Raji (cell line): Measurements from ENCODE around the gene KCNQ1.

Experiments
- POLR2A ChIP-seq: IDR thresholded peaks from 2 replicates; pipeline ENCODE4 v1.6.1; 2011; ENCODE audit warnings: low read depth, low read length, control low read depth; ENCODE audit not compliant: insufficient read depth

The KCNQ1 gene

GRCh38 chr11:2531277-2531986 is 86.6 kb downstream of the KCNQ1 start:
- no peak for TF ChIP-seq POLR2A

GRCh38 chr11:2531987-2532703 is 87.3 kb downstream of the KCNQ1 start:
- no peak for TF ChIP-seq POLR2A

DNA sequence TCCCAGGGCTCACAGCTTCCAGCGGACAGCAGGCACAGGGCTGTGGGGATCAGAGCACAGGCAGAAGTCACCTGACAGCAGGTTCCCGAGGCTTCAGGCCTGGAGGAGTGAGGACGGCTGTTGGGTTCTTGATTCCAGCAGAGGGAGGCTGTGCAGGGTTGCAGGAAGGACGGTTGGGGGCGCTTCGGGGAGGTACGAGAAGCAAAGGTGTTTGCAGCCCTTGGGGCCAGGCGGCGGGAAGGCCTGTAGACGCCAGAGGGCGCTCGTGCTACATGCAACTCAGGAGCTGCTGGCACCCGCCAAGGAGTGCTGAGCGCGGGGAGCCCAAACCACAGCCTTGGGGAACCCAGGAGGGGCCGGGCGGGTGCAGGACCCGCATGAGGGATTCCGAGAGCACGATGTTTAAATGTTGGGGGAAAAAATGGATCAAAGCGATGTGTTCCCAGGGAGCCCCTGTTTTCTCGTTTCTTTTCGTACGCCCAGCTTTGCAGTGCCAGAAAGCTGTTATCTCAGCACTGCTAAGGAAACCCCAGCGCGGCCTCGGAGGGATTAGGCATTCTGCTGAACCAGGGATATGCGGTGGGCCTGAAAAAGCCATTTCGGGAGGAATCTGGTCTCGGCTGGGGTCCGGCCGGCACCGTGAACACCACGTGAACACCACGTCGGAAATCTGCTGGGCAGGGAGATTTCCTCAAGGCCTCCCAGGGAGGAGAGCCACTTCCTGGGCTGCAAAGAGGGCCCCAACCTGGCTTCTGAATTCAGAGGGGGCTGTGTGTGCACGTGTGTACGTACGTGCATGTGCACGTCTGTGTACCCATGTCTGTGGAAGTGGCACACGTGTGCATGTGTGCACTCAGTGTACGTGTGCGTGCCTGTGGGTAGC is 88.1 kb downstream of the KCNQ1 start:
- TF ChIP-seq POLR2A, result no peak

- TF ChIP-seq POLR2A, result no peak
Observed at GRCh38 chr11:2533587-2534133, 88.9 kb downstream of the KCNQ1 start.

- TF ChIP-seq POLR2A, result no peak
Observed at GRCh38 chr11:2534134-2534956, 89.5 kb downstream of the KCNQ1 start.

DNA sequence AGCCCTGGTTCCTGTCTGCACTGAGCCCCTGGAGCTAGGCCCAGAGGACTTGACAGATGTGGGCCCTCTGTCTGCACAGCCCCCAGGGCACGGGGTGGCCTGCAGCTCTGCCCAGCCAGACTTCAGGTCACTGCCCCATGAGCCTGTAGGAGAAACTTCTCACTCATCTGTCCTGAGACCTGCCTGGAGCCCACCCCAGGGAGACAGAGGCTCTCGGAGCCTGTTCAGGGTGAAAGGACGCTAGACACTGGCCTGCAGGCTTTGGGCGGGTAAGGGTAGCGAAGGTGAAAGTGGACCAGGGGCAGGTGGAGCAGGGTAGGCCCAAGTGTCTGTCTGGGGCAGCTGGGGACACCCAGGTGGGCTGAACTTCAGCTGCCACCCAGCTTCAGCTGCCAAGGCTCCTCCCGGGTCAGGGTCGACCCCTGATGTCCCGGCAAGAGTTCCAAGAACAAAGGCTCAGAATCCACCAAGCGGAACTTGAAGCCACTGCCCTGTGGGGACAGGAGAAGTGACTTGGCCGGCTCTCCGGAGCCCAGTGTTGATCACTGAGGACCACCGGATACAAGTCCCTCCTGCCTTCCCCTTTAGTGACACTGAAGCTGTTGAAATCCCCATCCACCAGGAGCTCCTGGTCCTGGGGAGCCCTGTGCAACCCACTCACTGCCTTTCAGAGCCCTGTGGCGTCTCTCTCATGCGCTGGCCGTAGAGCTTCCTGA is 90.3 kb downstream of the KCNQ1 start:
- no peak for TF ChIP-seq POLR2A

GRCh38 chr11:2535673-2536439 is 91.0 kb downstream of the KCNQ1 start:
- TF ChIP-seq POLR2A, result no peak

- TF ChIP-seq POLR2A, result no peak
Observed at GRCh38 chr11:2536440-2536989, 91.7 kb downstream of the KCNQ1 start.

DNA sequence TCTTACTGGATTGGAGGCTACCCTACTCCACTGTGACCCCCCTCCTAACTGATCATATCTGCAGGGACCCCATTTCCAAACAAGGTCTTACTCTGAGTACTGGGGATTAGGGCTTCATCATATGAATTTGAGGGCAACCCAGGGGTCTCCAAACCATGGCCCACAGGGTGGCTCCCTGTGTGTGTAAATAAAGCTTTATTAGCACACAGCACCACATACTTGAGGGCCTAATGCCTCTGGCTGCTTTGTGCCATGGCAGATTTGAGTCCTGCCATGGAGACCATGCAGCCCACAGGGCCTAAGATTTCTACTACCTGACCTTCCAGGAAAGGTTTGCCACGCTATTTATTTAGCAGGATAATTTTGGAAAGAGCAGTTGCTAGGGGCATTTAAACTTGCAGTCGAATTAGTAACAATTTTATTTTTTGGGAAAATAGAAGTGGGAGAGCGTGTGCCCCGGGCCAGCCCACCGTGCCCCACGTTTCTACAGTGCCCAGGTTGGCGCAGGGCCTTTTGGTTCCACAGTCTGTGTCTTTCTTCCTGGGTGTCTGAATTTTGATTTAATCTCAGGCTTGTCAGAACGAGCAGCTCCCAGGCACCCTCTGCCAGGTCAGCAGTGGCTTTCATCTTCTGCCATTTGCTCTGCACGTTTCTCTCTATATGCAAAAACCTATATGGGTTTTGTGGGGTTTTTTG is 92.3 kb downstream of the KCNQ1 start:
- TF ChIP-seq POLR2A, result no peak

- no peak for TF ChIP-seq POLR2A
Observed at GRCh38 chr11:2537896-2538724, 93.3 kb downstream of the KCNQ1 start.

- TF ChIP-seq POLR2A, result no peak
Observed at GRCh38 chr11:2538951-2539350, 94.1 kb downstream of the KCNQ1 start.
